Measurements from ENCODE around the gene SYT11.

GRCh38 chr1:155812878-155813277 is 46.5 kb upstream of the SYT11 start:
- TF ChIP-seq CTCF (IDR thresholded peaks at IDR 0.05; ENCODE audit: borderline replicate concordance, extremely low read depth, low read length, poor library complexity, severe bottlenecking) (no peak), EZH2 (IDR thresholded peaks at IDR 0.05; ENCODE audit: borderline replicate concordance, low read depth, low read length, severe bottlenecking) (no peak)

Data from DND-41 (cell line).